ENCODE measurements around the gene SCCPDH.
A peak's percentile ranks its signal among the peaks of the same experiment; 100 is the strongest.

The SCCPDH gene

GRCh38 chr1:246725191-246725590 is 982 bp downstream of the SCCPDH start:
- no peak overlapping the region for H3K4me2 ChIP-seq (ENCODE audit: low read length)
- no peak overlapping the region for H2AK5ac ChIP-seq (ENCODE audit: low read length)
- no peak overlapping the region for H4K91ac ChIP-seq (ENCODE audit: low read depth, low read length)
- H3K14ac ChIP-seq (ENCODE audit: low read length), result no peak overlapping the region
- no peak overlapping the region for H3K4ac ChIP-seq (ENCODE audit: low read depth, low read length)
- H3K27me3 ChIP-seq (ENCODE audit: insufficient read depth, low read length), result peaks cover 12% of the 10 kb centered on the region
- H2BK12ac ChIP-seq (ENCODE audit: low read length), result no peak overlapping the region
- no peak overlapping the region for H2BK120ac ChIP-seq (ENCODE audit: insufficient read depth, low read length, poor library complexity)
- H3K36me3 ChIP-seq (ENCODE audit: control insufficient read depth in 1 of 2, insufficient read depth in 2 of 2, low read length in 2 of 2), result peaks cover 2 to 4% of the 10 kb centered on the region in 2 experiments
- peaks cover 4% of the 10 kb centered on the region for H3K79me2 ChIP-seq (ENCODE audit: control insufficient read depth, insufficient read depth, low read length, poor library complexity)
- H3K23ac ChIP-seq (ENCODE audit: low read length), result no peak overlapping the region
- peaks cover 8% of the 10 kb centered on the region for H3K9me3 ChIP-seq (ENCODE audit: insufficient read depth, low read depth, low read length)
- no peak overlapping the region for H3K9ac ChIP-seq (ENCODE audit: low read length)
- H2AFZ ChIP-seq (ENCODE audit: insufficient read depth, low read length, poor library complexity), result no peak overlapping the region
- no peak overlapping the region for H4K12ac ChIP-seq (ENCODE audit: low read depth, low read length)
- no peak overlapping the region for H3K4me3 ChIP-seq (ENCODE audit: low read depth, low read length)
- H3K79me1 ChIP-seq (ENCODE audit: low read length), result peaks cover 5% of the 10 kb centered on the region
- peaks cover 0 to 4% of the 10 kb centered on the region in 2 experiments for H3K4me1 ChIP-seq (ENCODE audit: control insufficient read depth in 1 of 2, insufficient read depth in 2 of 2, low read length in 2 of 2)
- no CpG with 5 or more reads among the region's 9 CpGs for WGBS (ENCODE audit: extremely low coverage, insufficient coverage, insufficient read length)
- H3K27ac ChIP-seq (ENCODE audit: low read depth, low read length), result no peak overlapping the region
- no peak overlapping the region for H3K18ac ChIP-seq (ENCODE audit: low read length)
- H4K8ac ChIP-seq (ENCODE audit: low read depth, low read length), result no peak overlapping the region
- no peak overlapping the region for H2BK5ac ChIP-seq (ENCODE audit: low read depth, low read length, poor library complexity)
- peak in 1 of 2 donors; percentile 28 for DNase-seq

GRCh38 chr1:246726255-246726679 is 2.1 kb downstream of the SCCPDH start:
- WGBS (ENCODE audit: extremely low coverage, insufficient coverage, insufficient read length), result no CpG with 5 or more reads among the region's 4 CpGs
- no peak overlapping the region for H2AFZ ChIP-seq (ENCODE audit: insufficient read depth, low read length, poor library complexity)

GRCh38 chr1:246726881-246727280 is 2.7 kb downstream of the SCCPDH start:
- Histone ChIP-seq H3K79me2 (ENCODE audit: control insufficient read depth, insufficient read depth, low read length, poor library complexity) (peaks cover 4% of the 10 kb centered on the region), H2AK5ac (ENCODE audit: low read length) (no peak overlapping the region), H3K14ac (ENCODE audit: low read length) (no peak overlapping the region), H3K4me2 (ENCODE audit: low read length) (no peak overlapping the region), H3K27me3 (ENCODE audit: insufficient read depth, low read length) (peaks cover 12% of the 10 kb centered on the region), H4K12ac (ENCODE audit: low read depth, low read length) (no peak overlapping the region), H2BK5ac (ENCODE audit: low read depth, low read length, poor library complexity) (no peak overlapping the region), H3K4me1 (ENCODE audit: control insufficient read depth in 1 of 2, insufficient read depth in 2 of 2, low read length in 2 of 2) (peaks cover 0 to 4% of the 10 kb centered on the region in 2 experiments), H3K4me3 (ENCODE audit: low read depth, low read length) (no peak overlapping the region), H3K23ac (ENCODE audit: low read length) (no peak overlapping the region), H3K4ac (ENCODE audit: low read depth, low read length) (no peak overlapping the region), H4K91ac (ENCODE audit: low read depth, low read length) (no peak overlapping the region), H4K8ac (ENCODE audit: low read depth, low read length) (no peak overlapping the region), H2BK120ac (ENCODE audit: insufficient read depth, low read length, poor library complexity) (no peak overlapping the region), H3K79me1 (ENCODE audit: low read length) (peaks cover 5% of the 10 kb centered on the region), H3K36me3 (ENCODE audit: control insufficient read depth in 1 of 2, insufficient read depth in 2 of 2, low read length in 2 of 2) (peaks cover 7 to 8% of the 10 kb centered on the region in 2 experiments), H3K9ac (ENCODE audit: low read length) (no peak overlapping the region), H2BK12ac (ENCODE audit: low read length) (no peak overlapping the region), H3K27ac (ENCODE audit: low read depth, low read length) (no peak overlapping the region), H2AFZ (ENCODE audit: insufficient read depth, low read length, poor library complexity) (no peak overlapping the region), H3K9me3 (ENCODE audit: insufficient read depth, low read depth, low read length) (peaks cover 12% of the 10 kb centered on the region), H3K18ac (ENCODE audit: low read length) (no peak overlapping the region)
- no peak for DNase-seq
- no CpG with 5 or more reads among the region's 4 CpGs for WGBS (ENCODE audit: extremely low coverage, insufficient coverage, insufficient read length)

More at GRCh38 chr1:246726255-246726679, 2.1 kb downstream of the SCCPDH start:
- peaks cover 6% of the 10 kb centered on the region in 2 experiments for H3K36me3 ChIP-seq (ENCODE audit: control insufficient read depth in 1 of 2, insufficient read depth in 2 of 2, low read length in 2 of 2)
- H2BK12ac ChIP-seq (ENCODE audit: low read length), result no peak overlapping the region
- H3K4me3 ChIP-seq (ENCODE audit: low read depth, low read length), result no peak overlapping the region
- H3K27me3 ChIP-seq (ENCODE audit: insufficient read depth, low read length), result peaks cover 12% of the 10 kb centered on the region
- H2BK120ac ChIP-seq (ENCODE audit: insufficient read depth, low read length, poor library complexity), result no peak overlapping the region
- no peak overlapping the region for H3K4ac ChIP-seq (ENCODE audit: low read depth, low read length)
- H3K9me3 ChIP-seq (ENCODE audit: insufficient read depth, low read depth, low read length), result peaks cover 11% of the 10 kb centered on the region
- peaks cover 0 to 4% of the 10 kb centered on the region in 2 experiments for H3K4me1 ChIP-seq (ENCODE audit: control insufficient read depth in 1 of 2, insufficient read depth in 2 of 2, low read length in 2 of 2)
- H4K8ac ChIP-seq (ENCODE audit: low read depth, low read length), result no peak overlapping the region
- H3K14ac ChIP-seq (ENCODE audit: low read length), result no peak overlapping the region
- no peak overlapping the region for H2BK5ac ChIP-seq (ENCODE audit: low read depth, low read length, poor library complexity)
- peaks cover 4% of the 10 kb centered on the region for H3K79me2 ChIP-seq (ENCODE audit: control insufficient read depth, insufficient read depth, low read length, poor library complexity)
- no peak overlapping the region for H4K12ac ChIP-seq (ENCODE audit: low read depth, low read length)
- no peak overlapping the region for H3K23ac ChIP-seq (ENCODE audit: low read length)
- H3K27ac ChIP-seq (ENCODE audit: low read depth, low read length), result no peak overlapping the region
- no peak overlapping the region for H2AK5ac ChIP-seq (ENCODE audit: low read length)
- no peak overlapping the region for H3K18ac ChIP-seq (ENCODE audit: low read length)
- no peak overlapping the region for H3K4me2 ChIP-seq (ENCODE audit: low read length)
- peak; percentile 52 to 57 for DNase-seq
- H4K91ac ChIP-seq (ENCODE audit: low read depth, low read length), result no peak overlapping the region
- H3K79me1 ChIP-seq (ENCODE audit: low read length), result peaks cover 5% of the 10 kb centered on the region
- H3K9ac ChIP-seq (ENCODE audit: low read length), result no peak overlapping the region

GRCh38 chr1:246727594-246727993 is 3.4 kb downstream of the SCCPDH start:
- Histone ChIP-seq H3K79me2 (ENCODE audit: control insufficient read depth, insufficient read depth, low read length, poor library complexity) (peaks cover 4% of the 10 kb centered on the region), H4K8ac (ENCODE audit: low read depth, low read length) (no peak overlapping the region), H4K91ac (ENCODE audit: low read depth, low read length) (no peak overlapping the region), H3K4me3 (ENCODE audit: low read depth, low read length) (no peak overlapping the region), H3K27ac (ENCODE audit: low read depth, low read length) (no peak overlapping the region), H3K4ac (ENCODE audit: low read depth, low read length) (no peak overlapping the region), H3K18ac (ENCODE audit: low read length) (no peak overlapping the region), H3K4me1 (ENCODE audit: control insufficient read depth in 1 of 2, insufficient read depth in 2 of 2, low read length in 2 of 2) (peaks cover 0 to 4% of the 10 kb centered on the region in 2 experiments), H3K79me1 (ENCODE audit: low read length) (peaks cover 5% of the 10 kb centered on the region), H3K36me3 (ENCODE audit: control insufficient read depth in 1 of 2, insufficient read depth in 2 of 2, low read length in 2 of 2) (peaks cover 7 to 8% of the 10 kb centered on the region in 2 experiments), H3K9me3 (ENCODE audit: insufficient read depth, low read depth, low read length) (peaks cover 12% of the 10 kb centered on the region), H2AK5ac (ENCODE audit: low read length) (no peak overlapping the region), H3K27me3 (ENCODE audit: insufficient read depth, low read length) (peaks cover 12% of the 10 kb centered on the region), H2BK5ac (ENCODE audit: low read depth, low read length, poor library complexity) (no peak overlapping the region), H4K12ac (ENCODE audit: low read depth, low read length) (no peak overlapping the region), H3K9ac (ENCODE audit: low read length) (no peak overlapping the region), H3K4me2 (ENCODE audit: low read length) (no peak overlapping the region), H3K14ac (ENCODE audit: low read length) (no peak overlapping the region), H3K23ac (ENCODE audit: low read length) (no peak overlapping the region), H2BK12ac (ENCODE audit: low read length) (no peak overlapping the region), H2BK120ac (ENCODE audit: insufficient read depth, low read length, poor library complexity) (no peak overlapping the region), H2AFZ (ENCODE audit: insufficient read depth, low read length, poor library complexity) (no peak overlapping the region)
- no peak for DNase-seq
- no CpG with 5 or more reads among the region's 3 CpGs for WGBS (ENCODE audit: extremely low coverage, insufficient coverage, insufficient read length)

Data from trophoblast cell (in vitro differentiated cells and primary cell).